ENCODE data around the gene SHROOM1. TPM values are rescaled to one million over a fixed set of nuclear protein-coding genes. Genes with fewer than 3 reads are reported as not detected.

Gene SHROOM1
- total and polyA plus RNA-seq, 9 of the 15 experiments (the other 6 are each of a cell fraction or from before 2014, with no cell fraction given): 0.44 to 26.5 (median 11.9) TPM

GRCh38 chr5:132807163-132807838 is 23.1 kb downstream of the SHROOM1 start (continued):
- TF ChIP-seq RREB1 (CRISPR knock-in tag; IDR thresholded peaks at IDR 0.05) (no peak), FOXM1 (IDR thresholded peaks at IDR 0.05; ENCODE audit: low read depth) (no peak), FOXM1 (CRISPR knock-in tag; IDR thresholded peaks at IDR 0.05; ENCODE audit: low read depth) (no peak), CHD2 (IDR thresholded peaks at IDR 0.05; ENCODE audit: low read depth, low read length) (0 out of 2 replicates have a peak, but pooled peaks have one; percentile 33), RCOR1 (IDR thresholded peaks at IDR 0.05; ENCODE audit: borderline replicate concordance in 1 of 2, low read depth in 2 of 2, low read length in 2 of 2) (peak in 1 of 2 experiments; percentile 52; a peak in 2 of 4 replicates), ETV1 (tag; conservative IDR thresholded peaks at IDR 0.05; ENCODE audit: low read depth) (no peak), ZNF511 (CRISPR knock-in tag; IDR thresholded peaks at IDR 0.05) (no peak), SNAPC5 (CRISPR knock-in tag; IDR thresholded peaks at IDR 0.05) (no peak), WHSC1 (IDR thresholded peaks at IDR 0.05; ENCODE audit: low read length) (no peak), PATZ1 (CRISPR knock-in tag; IDR thresholded peaks at IDR 0.05; ENCODE audit: borderline replicate concordance) (no peak), ZNF561 (CRISPR knock-in tag; conservative IDR thresholded peaks at IDR 0.05) (no peak), TAF7 (tag; IDR thresholded peaks at IDR 0.05) (no peak), PRPF4 (IDR thresholded peaks at IDR 0.05; ENCODE audit: insufficient read depth, low read depth, low read length, poor library complexity, severe bottlenecking) (no peak), EWSR1 (IDR thresholded peaks at IDR 0.05; ENCODE audit: borderline replicate concordance, low read depth, partially characterized antibody) (no peak), HDAC3 (IDR thresholded peaks at IDR 0.05; ENCODE audit: borderline replicate concordance, partially characterized antibody) (no peak), BHLHE40 (IDR thresholded peaks at IDR 0.05; ENCODE audit: low read length) (0 out of 2 replicates have a peak, but pooled peaks have one; percentile 13), NCOA4 (IDR thresholded peaks at IDR 0.05; ENCODE audit: partially characterized antibody) (no peak), NR0B1 (IDR thresholded peaks at IDR 0.05; ENCODE audit: partially characterized antibody) (no peak)

Data from K562 (cell line).